Liver (tissue), 9 donors: ENCODE data around the gene LYST. TPM values are rescaled to one million over a fixed set of nuclear protein-coding genes. Genes with fewer than 3 reads are reported as not detected.

Source experiments
- DNase-seq: peaks from one replicate; pipeline ENCODE4 v3.0.0-alpha.2; 2017; ENCODE audit warnings: low spot score
- H3K27ac ChIP-seq, 2 donors: one replicate each; pipeline ENCODE4 v1.7.0; 2013; ENCODE audit warnings: inconsistent platforms in 2 of 2, low read length in 2 of 2, control low read depth in 1 of 2, low read depth in 1 of 2, mild to moderate bottlenecking in 1 of 2
- H3K27me3 ChIP-seq, 4 donors: one replicate each; pipeline versions ENCODE4 v1.6.1 to v1.7.0; 2013; ENCODE audit warnings: low read length in 3 of 4, inconsistent platforms in 1 of 4, mild to moderate bottlenecking in 1 of 4, moderate library complexity in 1 of 4; ENCODE audit not compliant: control insufficient read depth in 4 of 4, insufficient read depth in 4 of 4
- H3K36me3 ChIP-seq, 4 donors: one replicate each; pipeline versions ENCODE4 v1.6.1 to v1.7.0; 2013; ENCODE audit warnings: low read length in 3 of 4, mild to moderate bottlenecking in 3 of 4, low read depth in 1 of 4, moderate library complexity in 1 of 4; ENCODE audit not compliant: control insufficient read depth in 4 of 4, insufficient read depth in 3 of 4
- H3K4me1 ChIP-seq, 4 donors: one replicate each; pipeline versions ENCODE4 v1.6.1 to v1.7.0; 2013; ENCODE audit warnings: low read length in 3 of 4, mild to moderate bottlenecking in 3 of 4, moderate library complexity in 1 of 4; ENCODE audit not compliant: control insufficient read depth in 4 of 4, insufficient read depth in 4 of 4
- H3K4me3 ChIP-seq, 3 donors: one replicate each; pipeline versions ENCODE4 v1.6.1 to v1.7.0; 2013; ENCODE audit warnings: low read length in 3 of 3, control low read depth in 1 of 3, low read depth in 1 of 3, mild to moderate bottlenecking in 1 of 3
- H3K9ac ChIP-seq, 2 donors: one replicate each; pipeline ENCODE4 v1.7.0; 2013; ENCODE audit warnings: low read length in 2 of 2, mild to moderate bottlenecking in 2 of 2, moderate library complexity in 2 of 2, control low read depth in 1 of 2, low read depth in 1 of 2
- H3K9me3 ChIP-seq, 4 donors: one replicate each; pipeline versions ENCODE4 v1.6.1 to v1.7.0; 2013; ENCODE audit warnings: low read length in 3 of 4; ENCODE audit not compliant: control insufficient read depth in 4 of 4
- ATF3 ChIP-seq: IDR thresholded peaks from 2 replicates; pipeline ENCODE4 v1.6.1; 2016; ENCODE audit warnings: antibody characterized with exemption
- CTCF ChIP-seq: fragments of 150-350 bp; IDR thresholded peaks from 2 replicates; pipeline ENCODE4 v1.5.1; 2017; ENCODE audit warnings: improper control_type of control experiment, low read depth, low read length; ENCODE audit not compliant: missing input control
- EGR1 ChIP-seq, 2 donors: IDR thresholded peaks; 2 replicates each; pipeline ENCODE4 v1.6.1; 2016 to 2018; ENCODE audit warnings: antibody characterized with exemption in 2 of 2, low read depth in 2 of 2
- FOXA1 ChIP-seq: IDR thresholded peaks from 2 replicates; pipeline ENCODE4 v1.6.1; 2016; ENCODE audit warnings: antibody characterized with exemption
- FOXA2 ChIP-seq: IDR thresholded peaks from 2 replicates; pipeline ENCODE4 v1.6.1; 2016; ENCODE audit warnings: antibody characterized with exemption
- GABPA ChIP-seq, 2 donors: IDR thresholded peaks in 1 of 2; conservative IDR thresholded peaks in 1 of 2; 2 replicates each; pipeline ENCODE4 v1.6.1; 2016; ENCODE audit warnings: antibody characterized with exemption in 2 of 2, mild to moderate bottlenecking in 1 of 2, moderate library complexity in 1 of 2
- HNF4A ChIP-seq, 2 donors: conservative IDR thresholded peaks; 2 replicates each; pipeline ENCODE4 v1.6.1; 2016; ENCODE audit warnings: antibody characterized with exemption in 2 of 2, mild to moderate bottlenecking in 2 of 2
- HNF4G ChIP-seq: IDR thresholded peaks from 2 replicates; pipeline ENCODE4 v1.6.1; 2016; ENCODE audit warnings: antibody characterized with exemption
- JUND ChIP-seq, 2 donors: IDR thresholded peaks; 2 replicates each; pipeline ENCODE4 v1.6.1; 2016; ENCODE audit warnings: antibody characterized with exemption in 2 of 2
- RAD21 ChIP-seq, 2 donors: IDR thresholded peaks; 2 replicates each; pipeline ENCODE4 v1.6.1; 2016; ENCODE audit warnings: antibody characterized with exemption in 2 of 2, mild to moderate bottlenecking in 2 of 2
- REST ChIP-seq: IDR thresholded peaks from 2 replicates; pipeline ENCODE4 v1.6.1; 2016; ENCODE audit warnings: antibody characterized with exemption, mild to moderate bottlenecking
- RXRA ChIP-seq, 2 donors: IDR thresholded peaks; 2 replicates each; pipeline ENCODE4 v1.6.1; 2017 to 2018; ENCODE audit warnings: antibody characterized with exemption in 2 of 2, mild to moderate bottlenecking in 1 of 2
- SP1 ChIP-seq: IDR thresholded peaks from 2 replicates; pipeline ENCODE4 v1.6.1; 2018; ENCODE audit warnings: antibody characterized with exemption, mild to moderate bottlenecking
- TAF1 ChIP-seq: conservative IDR thresholded peaks from 2 replicates; pipeline ENCODE4 v1.6.1; 2016; ENCODE audit warnings: antibody characterized with exemption, mild to moderate bottlenecking
- YY1 ChIP-seq: IDR thresholded peaks from 2 replicates; pipeline ENCODE4 v1.6.1; 2016; ENCODE audit warnings: antibody characterized with exemption, mild to moderate bottlenecking
- ZBTB33 ChIP-seq: IDR thresholded peaks from 2 replicates; pipeline ENCODE4 v1.6.1; 2016; ENCODE audit warnings: antibody characterized with exemption
- WGBS: extraction: QIAGEN DNeasy Blood & Tissue Kit; methylation state at CpG from one replicate; pipeline ENCODE4 v1.1.7; 2013; 5-methylcytosine and 5-hydroxymethylcytosine counted together
- polyA plus RNA-seq, 2 donors: library from polyadenylated mRNA; stranded (reverse) in 1 of 2; unstranded in 1 of 2; fragments of 200-250 nt in 1 of 2; fragments of >200 nt in 1 of 2; fragmentation: Nextera tagmentation in 1 of 2; extraction: Ambion mirVana in 1 of 2; gene quantifications; one replicate each; pipeline versions ENCODE4 v1.2.1 to v1.2.3, GENCODE V29; 2013 to 2015
- total RNA-seq, 2 donors: library from RNA; depleted of rRNA; stranded (reverse); fragments of >200 nt; gene quantifications; one replicate each; pipeline ENCODE4 v1.2.3, GENCODE V29; 2014
- donor health status: healthy.
- donor health status: healthy.
- donor health status: healthy.
- donor health status: healthy.
- donor health status: healthy.

The LYST gene
- total and polyA plus RNA-seq, 4 donors: 3.4 to 45.9 (median 14.2) TPM

GRCh38 chr1:235875036-235875597 is 8.4 kb upstream of the LYST start:
- 92% methylated on average over 4 of the region's 4 CpGs for WGBS
- Histone ChIP-seq H3K4me1 (peaks cover 0 to 11% (median 6%) of the 10 kb centered on the region in 4 donors), H3K27ac (no peak overlapping the region), H3K27me3 (no peaks in the 10 kb centered on the region), H3K9me3 (no peaks in the 10 kb centered on the region), H3K36me3 (no peaks in the 10 kb centered on the region), H3K9ac (no peak overlapping the region), H3K4me3 (no peak overlapping the region)
- no peak for DNase-seq
- no peak for TF ChIP-seq HNF4G
- no peak for TF ChIP-seq FOXA2
- TF ChIP-seq HNF4A (conservative IDR thresholded peaks at IDR 0.05): no peak
- TF ChIP-seq YY1: no peak
- no peak for TF ChIP-seq JUND (IDR thresholded peaks at IDR 0.05)
- TF ChIP-seq EGR1 (IDR thresholded peaks at IDR 0.05; ENCODE audit: low read depth in 2 of 2): no peak
- TF ChIP-seq TAF1: no peak
- TF ChIP-seq FOXA1: no peak
- TF ChIP-seq ZBTB33: no peak
- TF ChIP-seq ATF3: no peak
- no peak for TF ChIP-seq SP1
- TF ChIP-seq RAD21 (IDR thresholded peaks at IDR 0.05): no peak
- no peak for TF ChIP-seq RXRA (IDR thresholded peaks at IDR 0.05)
- TF ChIP-seq GABPA (IDR thresholded peaks at IDR 0.05 in 1 of 2, conservative IDR thresholded peaks at IDR 0.05 in 1 of 2): no peak
- TF ChIP-seq CTCF: no peak

GRCh38 chr1:235874261-235874660 is 7.6 kb upstream of the LYST start:
- Histone ChIP-seq H3K4me3 (no peak overlapping the region), H3K9ac (no peak overlapping the region), H3K36me3 (no peaks in the 10 kb centered on the region), H3K27ac (no peak overlapping the region), H3K4me1 (peaks cover 0 to 11% (median 6%) of the 10 kb centered on the region in 4 donors), H3K9me3 (no peaks in the 10 kb centered on the region), H3K27me3 (no peaks in the 10 kb centered on the region)
- TF ChIP-seq RAD21 (IDR thresholded peaks at IDR 0.05) (no peak), SP1 (no peak), ATF3 (no peak), HNF4G (no peak), REST (no peak), TAF1 (no peak)
- 65% methylated on average over 4 of the region's 4 CpGs for WGBS
- DNase-seq: no peak
